Caki2 (cell line): Measurements from ENCODE around the gene EMP3. TPM values are rescaled to one million over a fixed set of nuclear protein-coding genes. Genes with fewer than 3 reads are reported as not detected.

Experiments used
- DNase-seq: peaks from one replicate; pipeline ENCODE4 v3.0.0-alpha.2; 2015; ENCODE audit warnings: low read depth
- in situ Hi-C: cut with HindIII; loops from 2 replicates; pipeline ENCODE4 v1.10.0; 2016; ENCODE audit warnings: low sequenced_read_pairs, low pct_unique_long_range_greater_than_20kb, mixed read lengths
- total RNA-seq: library from RNA; depleted of rRNA; stranded (reverse); fragments of >200 nt; shearing (Covaris generic); gene quantifications from 2 replicates; pipeline ENCODE4 v1.2.3, GENCODE V29; 2014; ENCODE audit warnings: low replicate concordance

EMP3 gene
- total RNA-seq, 1 experiment from 2014 or later: 124 TPM

DNA sequence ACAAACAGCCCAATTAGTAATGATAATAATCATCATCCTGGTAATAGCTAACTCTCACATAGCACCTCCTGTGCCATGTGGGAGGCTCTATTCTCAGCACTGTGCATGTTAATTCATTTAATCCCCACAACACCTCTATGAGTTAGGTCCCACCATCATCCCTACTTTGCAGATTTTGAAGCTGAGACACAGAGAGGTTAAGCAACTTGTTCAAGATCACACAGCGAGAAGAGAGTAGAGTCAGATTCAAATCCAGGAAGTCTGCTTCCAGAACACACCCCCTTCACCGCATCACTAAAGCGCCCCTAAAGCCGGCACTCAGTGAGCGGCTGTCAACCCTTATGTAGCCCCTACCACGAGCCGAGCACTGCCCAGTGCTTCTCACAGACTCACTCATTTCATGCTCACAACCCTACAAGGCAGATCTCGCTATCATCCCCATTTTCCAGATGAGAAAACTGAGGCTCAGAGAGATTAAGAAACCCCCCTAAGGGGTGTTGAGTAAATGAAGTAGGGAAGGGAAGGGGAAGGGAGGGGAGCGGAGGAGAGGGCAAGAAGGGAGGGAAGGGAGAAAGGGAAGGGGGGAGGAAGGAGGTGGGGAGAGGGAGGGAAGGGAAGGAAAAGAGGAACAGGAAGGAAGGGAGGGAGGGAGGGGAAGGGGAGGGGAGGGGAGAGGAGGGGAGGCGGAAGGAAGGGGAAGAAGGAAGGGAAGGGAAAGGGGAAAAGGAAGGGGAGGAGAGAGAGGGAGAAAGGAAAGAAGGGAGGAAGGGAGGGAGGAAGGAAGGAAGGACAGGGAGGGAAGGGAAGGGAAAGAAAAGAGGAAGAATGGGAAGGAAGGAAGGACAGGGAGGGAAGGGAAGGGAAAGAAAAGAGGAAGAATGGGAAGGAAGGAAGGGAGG lies 16.4 kb downstream of the EMP3 start:
- in situ Hi-C loops: no loop called here
- DNase-seq: no peak

DNA sequence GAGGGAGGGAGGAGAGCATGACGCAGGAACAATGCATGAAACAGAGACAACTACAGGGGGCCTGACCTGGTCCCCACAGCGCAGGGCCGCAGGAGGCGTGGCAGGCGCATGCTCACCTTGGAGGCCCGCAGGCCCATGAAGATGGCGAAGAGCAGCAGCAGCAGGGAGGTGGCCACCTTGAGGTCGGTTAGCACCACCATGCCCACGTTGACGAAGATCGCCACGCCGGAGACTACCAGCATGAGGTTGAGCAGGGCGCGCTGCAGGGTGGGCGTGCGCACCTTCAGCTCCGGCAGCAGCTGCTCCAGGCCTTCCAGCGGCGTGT lies 17.0 kb downstream of the EMP3 start:
- in situ Hi-C loops: no loop called here
- DNase-seq: no peak

DNA sequence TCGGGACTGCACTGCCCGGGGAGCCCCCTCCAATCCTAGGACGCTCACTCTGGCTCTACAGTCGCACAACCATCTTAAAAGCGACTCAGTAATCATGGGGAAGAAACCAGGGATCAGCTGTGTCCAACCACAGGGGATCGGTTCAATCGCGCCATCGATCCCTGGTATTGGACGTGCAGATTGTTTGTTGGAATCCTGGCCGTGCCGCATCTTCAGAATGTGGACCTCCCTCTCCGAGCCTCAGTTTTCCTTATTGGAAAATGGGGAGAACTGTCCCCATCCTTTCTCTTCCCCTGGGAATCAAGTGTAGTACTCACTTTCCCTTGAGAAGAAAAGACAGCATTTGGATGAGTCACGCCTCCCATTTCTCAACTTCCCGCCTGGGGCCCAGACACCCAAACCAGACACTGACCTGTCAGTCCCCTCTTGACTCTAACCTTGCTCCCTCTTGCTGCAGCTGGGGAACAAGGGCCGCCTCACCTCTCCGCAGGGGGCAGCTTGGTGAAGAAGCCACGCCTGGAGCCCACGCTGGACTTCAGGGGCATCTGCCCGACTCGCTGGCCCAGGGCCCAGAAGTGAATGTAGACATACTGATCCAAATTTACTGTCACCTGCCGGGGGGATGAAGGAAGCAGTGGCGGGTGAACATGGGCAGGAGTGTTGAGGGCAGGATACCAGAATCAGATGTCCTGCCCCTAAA lies 17.6 kb downstream of the EMP3 start:
- no peak for DNase-seq
- in situ Hi-C loops: no loop called here

DNA sequence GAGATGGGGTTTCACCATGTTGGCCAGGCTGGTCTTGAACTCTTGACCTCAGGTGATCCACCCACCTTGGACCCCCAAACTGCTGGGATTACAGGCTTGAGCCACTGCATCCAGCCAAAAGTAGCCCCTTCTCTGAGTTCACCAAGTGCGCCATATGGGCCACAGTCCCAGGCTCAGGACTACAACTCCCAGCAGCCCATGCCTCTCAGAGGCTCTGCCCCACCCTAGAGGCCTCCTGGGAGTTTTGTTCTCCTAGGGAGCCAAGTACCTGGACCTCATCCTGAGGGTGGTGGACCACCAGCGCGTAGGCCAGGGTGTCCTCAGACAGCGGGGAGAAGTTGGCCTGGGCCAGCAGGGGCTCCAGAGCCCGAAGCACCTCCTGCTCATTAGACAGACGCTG lies 19.5 kb downstream of the EMP3 start:
- DNase-seq: no peak
- in situ Hi-C loops: no loop called here

DNA sequence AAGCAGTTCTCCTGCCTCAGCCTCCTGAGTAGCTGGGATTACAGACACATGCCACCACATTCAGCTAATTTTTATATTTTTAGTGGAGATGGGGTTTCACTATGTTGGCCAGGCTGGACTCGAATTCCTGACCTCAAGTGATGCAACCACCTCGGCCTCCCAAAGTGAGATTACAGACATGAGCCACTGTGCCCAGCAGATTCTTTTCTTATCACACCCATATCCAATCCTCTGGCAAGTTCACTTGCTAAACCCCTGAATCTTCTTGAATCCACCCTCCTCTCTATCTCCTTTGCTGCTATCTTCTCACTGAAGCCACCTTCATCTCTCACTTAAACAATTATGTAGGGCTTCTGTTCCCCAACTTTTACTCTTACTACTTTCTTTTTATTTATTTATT lies 20.8 kb downstream of the EMP3 start:
- in situ Hi-C loops: no loop called here
- no peak for DNase-seq

DNA sequence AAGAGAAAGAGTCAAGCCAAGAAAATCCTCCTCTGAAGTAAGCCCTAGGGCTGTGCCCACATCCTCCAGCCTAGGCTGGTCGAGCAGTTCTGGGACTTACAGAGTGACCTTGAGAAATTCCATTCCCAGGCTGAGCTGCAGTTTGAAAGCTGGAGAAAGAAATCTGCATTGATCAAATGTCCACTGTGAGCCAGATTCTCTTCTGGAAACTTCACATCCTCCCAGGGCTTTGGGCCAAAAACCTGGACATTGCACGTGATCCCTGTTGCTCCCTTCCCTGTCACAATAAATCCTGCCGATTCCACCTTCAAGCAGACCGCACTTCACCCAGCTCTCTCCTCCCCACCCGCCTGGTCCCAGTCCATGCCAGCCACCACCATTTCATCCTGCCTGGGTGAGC lies 22.7 kb downstream of the EMP3 start:
- DNase-seq: no peak
- in situ Hi-C loops: no loop called here

DNA sequence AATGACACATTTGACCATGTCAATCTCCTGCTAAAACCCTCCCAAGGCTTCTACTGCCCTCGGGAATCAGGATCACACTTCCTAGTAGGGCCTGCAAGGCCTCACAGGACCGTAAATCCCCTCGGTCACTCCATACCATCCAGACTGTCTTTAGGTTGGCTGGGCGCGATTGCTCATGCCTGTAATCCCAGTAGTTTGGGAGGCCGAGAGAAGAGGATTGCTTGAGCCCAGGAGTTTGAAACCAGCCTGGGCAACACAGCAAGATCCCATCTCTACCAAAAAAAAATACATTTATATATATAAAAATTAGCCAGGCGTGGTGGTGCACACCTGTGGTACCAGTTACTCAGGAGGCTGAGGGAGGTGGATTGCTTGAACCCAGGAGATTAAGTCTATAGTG lies 23.4 kb downstream of the EMP3 start:
- in situ Hi-C loops: no loop called here
- no peak for DNase-seq

DNA sequence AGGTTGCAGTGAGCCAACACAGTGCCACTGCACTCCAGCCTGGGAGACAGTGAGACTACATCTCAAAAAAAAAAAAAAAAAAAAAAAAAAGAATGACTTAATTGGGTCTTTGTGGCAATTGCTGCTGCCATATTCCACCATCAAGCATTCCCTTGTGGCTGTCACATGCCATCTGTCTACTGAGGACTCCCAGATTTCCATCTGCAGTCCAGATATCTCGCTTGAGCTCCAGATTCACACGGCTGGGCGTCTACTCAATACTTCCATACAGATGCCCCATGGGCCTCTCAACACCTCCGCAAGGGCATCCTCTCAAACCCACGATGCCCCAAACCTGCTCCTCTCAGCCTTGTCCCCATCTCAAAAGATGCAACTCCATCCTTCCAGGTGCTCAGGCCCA lies 25.5 kb downstream of the EMP3 start:
- in situ Hi-C loops: no loop called here
- no peak for DNase-seq

DNA sequence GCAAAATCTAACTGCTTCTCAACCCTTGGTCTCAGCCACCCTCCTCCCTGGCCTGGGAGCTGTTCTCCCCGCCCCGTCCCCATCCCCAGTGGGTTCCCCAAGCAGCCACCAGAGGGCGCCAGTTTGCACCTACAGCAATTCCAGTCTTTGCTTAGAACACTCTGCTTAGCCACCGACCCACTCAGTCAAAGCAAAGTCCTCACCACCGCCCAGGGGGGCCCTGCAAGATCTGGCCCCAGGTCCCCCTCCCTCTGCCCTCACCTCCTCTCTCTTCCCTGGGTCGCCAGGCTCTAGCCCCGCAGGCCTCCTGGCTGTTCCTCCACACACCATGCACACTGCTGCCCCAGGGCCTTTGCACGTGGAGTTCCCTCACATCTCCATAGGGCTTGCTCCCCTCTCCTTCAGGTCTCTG lies 26.0 kb downstream of the EMP3 start:
- peak; percentile 49 for DNase-seq

DNA sequence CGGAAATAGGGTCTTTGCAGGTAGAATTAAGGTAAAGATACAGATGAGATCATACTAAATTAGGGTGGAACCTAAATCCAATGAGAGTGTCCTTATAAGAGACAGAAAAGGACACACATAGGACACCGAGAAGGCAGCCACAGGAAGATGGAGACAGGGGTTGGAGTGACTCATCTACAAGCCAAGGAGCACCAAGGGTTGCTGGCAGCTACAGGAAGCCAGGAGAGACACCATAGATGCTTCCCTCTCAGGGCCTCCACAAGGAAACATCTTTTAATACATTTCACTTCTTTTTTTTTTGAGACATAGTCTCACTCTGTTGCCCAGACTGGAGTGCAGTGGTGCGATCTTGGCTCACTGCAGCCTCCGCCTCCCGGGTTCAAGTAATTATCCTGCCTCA lies 28.3 kb downstream of the EMP3 start:
- no peak for DNase-seq
- in situ Hi-C loops: no loop called here

More for the DNA sequence above, 26.0 kb downstream of the EMP3 start:
- in situ Hi-C loops: no loop called here

DNA sequence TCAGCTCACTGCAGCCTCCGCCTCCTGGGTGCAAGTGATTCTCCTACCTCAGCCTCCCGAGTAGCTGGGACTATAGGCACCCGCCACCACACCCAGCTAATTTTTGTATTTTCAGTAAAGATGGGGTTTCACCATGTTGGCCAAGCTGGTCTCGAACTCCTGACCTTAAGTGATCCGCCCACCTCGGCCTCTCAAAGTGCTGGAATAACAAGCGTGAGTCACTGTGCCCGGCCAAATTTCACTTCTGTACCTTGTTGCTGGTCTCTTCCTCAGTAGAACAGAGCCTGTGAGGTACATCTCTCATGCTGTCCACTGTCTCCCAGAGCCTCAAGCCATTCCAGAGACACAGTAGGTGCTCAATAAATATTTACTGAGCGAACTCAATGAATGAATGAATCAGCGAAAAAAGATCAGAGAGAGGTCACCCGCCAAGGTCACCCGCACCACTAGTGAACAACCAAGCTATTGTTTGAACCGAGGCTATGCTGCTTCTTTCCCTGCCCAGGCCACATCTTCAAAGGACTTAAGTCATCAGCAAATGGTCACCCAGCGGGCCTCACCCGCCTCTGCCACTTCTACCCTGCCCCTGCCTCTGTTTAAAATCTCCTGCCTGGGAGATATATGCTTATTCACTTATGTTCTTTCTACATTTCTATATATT lies 29.1 kb downstream of the EMP3 start:
- DNase-seq: peak; percentile 93
- in situ Hi-C loops: no loop called here

DNA sequence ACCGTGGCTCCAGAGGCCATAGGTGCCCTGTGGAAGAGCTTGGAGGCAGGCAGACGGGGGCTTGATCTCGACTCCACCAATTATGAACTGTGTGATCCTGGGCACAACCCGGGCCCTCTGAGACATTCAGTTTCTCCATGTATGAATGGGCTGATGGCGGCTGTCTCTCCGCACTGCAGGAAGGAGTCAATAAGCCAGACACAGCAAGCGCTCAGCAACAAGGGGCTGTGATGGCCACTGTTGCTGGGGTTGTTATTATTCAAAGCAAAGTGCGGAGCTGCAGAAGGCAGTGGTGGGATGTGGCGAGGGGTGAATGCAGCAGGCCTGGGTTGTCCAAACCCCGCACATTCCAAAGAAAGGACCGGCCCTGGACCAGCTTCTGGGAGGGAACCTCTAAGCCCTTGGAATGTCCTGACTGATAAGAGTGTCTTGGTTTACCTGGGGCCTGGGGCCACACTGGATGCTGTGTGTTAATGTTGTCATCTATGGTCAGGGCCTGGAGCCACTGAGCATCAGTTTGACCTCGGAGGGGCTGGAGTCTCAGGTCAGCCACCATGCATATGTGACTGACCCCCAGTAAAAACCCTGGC lies 30.1 kb downstream of the EMP3 start:
- no peak for DNase-seq
- in situ Hi-C loops: no loop called here

DNA sequence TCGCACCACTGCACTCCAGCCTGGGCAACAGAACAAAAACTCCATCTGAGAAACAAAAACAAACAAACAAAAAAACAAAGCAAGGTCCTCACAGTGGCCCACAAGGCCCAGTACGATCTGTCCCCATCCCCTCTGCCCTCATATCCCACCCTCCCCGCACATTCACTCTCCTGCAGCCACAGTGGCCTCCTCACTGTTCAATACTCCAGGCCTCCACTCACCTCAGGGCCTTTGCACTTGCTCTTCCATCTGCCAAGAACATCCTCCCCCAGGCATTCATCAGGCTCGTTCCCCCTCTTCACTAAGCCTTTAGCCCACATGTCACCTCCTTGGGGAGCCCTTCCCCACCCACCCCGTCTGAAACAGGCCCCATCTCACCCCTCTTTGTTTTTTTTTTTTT lies 33.8 kb downstream of the EMP3 start:
- DNase-seq: no peak
- in situ Hi-C loops: no loop called here

DNA sequence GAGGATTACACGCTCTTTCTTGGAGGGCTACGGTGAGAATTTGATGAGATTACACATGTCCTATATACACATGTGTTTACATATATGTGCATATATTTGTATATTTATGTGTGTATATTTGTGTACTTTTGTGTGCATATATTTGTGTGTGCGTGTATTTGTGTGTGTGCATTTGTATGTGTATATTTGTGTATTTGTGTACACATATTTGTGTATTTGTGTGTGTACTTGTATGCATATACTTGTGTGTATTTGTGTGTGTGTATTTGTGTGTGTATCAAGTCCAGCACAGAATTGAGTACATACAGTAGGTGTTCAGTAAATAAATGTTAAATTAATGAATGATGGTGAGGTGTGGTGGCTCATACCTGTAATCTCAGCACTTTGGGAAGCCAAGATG lies 36.6 kb downstream of the EMP3 start:
- in situ Hi-C loops: no loop called here
- DNase-seq: no peak

DNA sequence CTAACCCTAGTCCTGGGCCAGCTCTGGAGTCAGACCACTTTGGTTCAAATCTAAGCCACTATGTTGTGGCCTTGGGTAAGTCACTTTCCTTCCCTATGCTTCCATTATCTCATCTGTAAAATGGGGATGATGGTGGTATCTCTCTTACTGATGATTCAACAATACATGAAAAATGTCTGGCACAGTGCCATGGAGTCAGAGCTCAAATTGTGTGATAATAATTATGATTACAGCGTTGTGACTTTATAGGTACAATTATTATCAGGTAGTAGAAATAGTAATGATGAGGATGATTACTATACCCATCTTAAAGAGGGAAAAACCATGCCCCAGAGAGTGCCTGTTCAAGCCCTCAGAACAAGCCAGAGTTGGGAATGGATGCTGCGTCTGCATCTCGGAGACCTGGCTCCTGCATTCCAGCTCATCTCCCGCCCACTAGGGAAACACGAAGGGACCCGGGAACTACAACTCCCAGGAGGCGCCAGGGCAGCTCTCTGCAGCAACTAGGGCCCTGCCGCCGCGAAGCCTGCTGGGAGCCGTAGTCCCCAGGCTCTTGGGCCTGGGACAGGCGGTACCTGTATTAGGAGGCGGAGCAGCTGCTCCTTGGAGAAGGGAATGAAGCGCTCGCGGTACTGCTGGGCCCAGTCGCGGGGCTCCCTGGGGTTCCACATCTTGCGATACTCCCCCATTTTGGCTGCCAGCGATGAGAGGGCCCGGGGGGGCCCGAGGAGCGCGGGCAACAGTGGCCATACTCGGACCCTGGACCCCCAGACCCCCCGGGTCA lies 37.6 kb downstream of the EMP3 start:
- in situ Hi-C loops: no loop called here
- peak; percentile 97 for DNase-seq

DNA sequence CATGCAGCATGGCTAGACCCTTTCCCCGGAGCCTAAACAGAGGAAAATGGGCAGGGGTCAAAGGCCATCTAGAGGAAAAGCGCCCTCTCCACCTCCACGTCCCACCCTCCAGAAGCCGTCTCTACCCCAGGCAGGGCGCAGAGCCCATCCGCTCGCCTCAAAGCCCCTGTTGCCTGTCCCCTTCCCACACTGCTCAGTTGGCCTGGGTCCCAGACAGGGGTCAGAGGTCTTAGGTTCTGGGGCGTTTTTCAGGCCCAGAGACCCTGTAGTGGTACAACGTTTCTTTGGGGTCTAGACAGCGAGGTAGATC lies 38.1 kb downstream of the EMP3 start:
- in situ Hi-C loops: no loop called here

DNA sequence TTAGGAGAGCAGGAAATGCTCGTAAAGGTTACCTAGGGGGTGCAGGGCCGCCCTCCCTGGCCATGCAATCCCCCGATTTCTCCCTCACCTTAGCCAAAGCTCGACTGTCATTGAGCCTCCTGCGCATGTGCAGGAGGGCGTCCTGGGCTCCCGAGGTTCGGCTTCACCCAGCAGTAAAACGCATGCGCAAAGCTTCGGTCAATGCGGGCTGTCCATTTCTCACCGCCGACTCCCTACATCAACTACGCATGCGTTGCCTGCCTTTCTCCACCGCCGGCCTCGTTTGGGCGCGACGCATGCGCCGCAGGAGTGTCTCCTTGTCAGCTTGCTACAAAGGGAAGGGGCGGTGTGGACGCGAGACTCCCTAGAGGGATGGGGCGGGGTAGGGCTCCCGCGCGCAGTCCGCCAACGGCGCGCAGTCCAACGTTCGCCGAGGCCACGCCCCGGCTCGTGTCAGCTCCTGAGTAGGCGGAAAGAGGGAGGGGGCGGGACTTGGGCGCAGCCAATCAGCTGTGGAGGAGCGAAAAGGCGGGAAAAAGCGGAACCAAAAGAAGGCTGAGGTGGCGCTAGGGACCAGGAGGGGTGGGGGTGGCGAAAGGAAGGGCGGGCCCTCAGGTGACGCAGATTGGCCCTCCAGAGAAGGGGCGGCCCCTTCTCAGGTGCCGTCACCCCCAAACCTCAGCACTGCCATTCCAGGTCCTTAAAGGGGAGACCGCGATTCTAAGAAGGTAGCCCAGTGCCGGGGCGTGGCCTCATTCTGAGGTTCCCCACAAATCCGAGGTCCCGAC lies 38.7 kb downstream of the EMP3 start, which contains the start of the genes SYNGR4 and TMEM143:
SYNGR4 (plus strand) TSS at position 558 of the 788 bp plus-strand sequence. CDS start 1,476 bp downstream, outside the sequence.
TMEM143 (minus strand) TSS at position 131 of the 788 bp plus-strand sequence; CDS start at position 111, 20 bp downstream.
- in situ Hi-C loops: no loop called here
- peak; percentile 100 for DNase-seq

More for the DNA sequence above, 38.1 kb downstream of the EMP3 start:
- no peak for DNase-seq
